IMR-90 (cell line): Measurements from ENCODE around the gene VPS26A. TPM values are rescaled to one million over a fixed set of nuclear protein-coding genes. Genes with fewer than 3 reads are reported as not detected.

Experiments used
- ATAC-seq: fragments of 200-7000 bp; cut with Tn5 transposase; 2 replicates; pipeline ENCODE4 v1.9.1; 2020; ENCODE audit warnings: low read depth, mild to moderate bottlenecking, moderate library complexity
- BruUV-seq: library from RNA; stranded (reverse); fragments of 400-500 nt; replicated peaks from 2 replicates; lab custom pipeline; 2021; lab: Mats Ljungman, UMichigan
- CTCF ChIA-PET: fragments of 300-600 bp; formaldehyde crosslinking; extraction: SDS; loops from one replicate; lab custom pipeline; 2021; ENCODE audit warnings: antibody characterized with exemption; lab: Yijun Ruan, JAX
- POLR2A ChIA-PET: fragments of 300-600 bp; sonication (Branson Sonifier 250); formaldehyde crosslinking; loops from one replicate; lab custom pipeline; 2022; ENCODE audit warnings: antibody characterized with exemption; ENCODE audit not compliant: unreplicated experiment; lab: Charles Lee
- DNase-seq: peaks from one replicate; pipeline ENCODE4 v3.0.0; 2013
- H2AFZ ChIP-seq: replicated peaks from 2 replicates; pipeline ENCODE3; 2013; ENCODE audit warnings: low read length, mild to moderate bottlenecking; ENCODE audit not compliant: poor library complexity
- H2AK5ac ChIP-seq: 2 replicates; pipeline ENCODE4 v1.6.1; 2013; ENCODE audit warnings: low read depth, low read length, inconsistent platforms
- H2AK9ac ChIP-seq: replicated peaks from 2 replicates; pipeline ENCODE3; 2013; ENCODE audit warnings: mild to moderate bottlenecking, low read depth, low read length, moderate library complexity; ENCODE audit not compliant: poor library complexity
- H2BK120ac ChIP-seq: 2 replicates; pipeline ENCODE4 v1.6.1; 2013; ENCODE audit warnings: low read depth, low read length, inconsistent platforms
- H2BK15ac ChIP-seq: 3 replicates; pipeline ENCODE4 v1.6.1; 2013; ENCODE audit warnings: low read depth, low read length, inconsistent platforms
- H2BK20ac ChIP-seq: 2 replicates; pipeline ENCODE4 v1.6.1; 2013; ENCODE audit warnings: low read depth, mild to moderate bottlenecking, inconsistent platforms, low read length, moderate library complexity
- H2BK5ac ChIP-seq: 2 replicates; pipeline ENCODE4 v1.6.1; 2013; ENCODE audit warnings: mild to moderate bottlenecking, low read depth, low read length, inconsistent platforms; ENCODE audit not compliant: poor library complexity, severe bottlenecking
- H3K14ac ChIP-seq: replicated peaks from 2 replicates; pipeline ENCODE4 v1.6.1; 2013; ENCODE audit warnings: low read depth, low read length, inconsistent platforms
- H3K18ac ChIP-seq: 2 replicates; pipeline ENCODE4 v1.6.1; 2013; ENCODE audit warnings: low read depth, low read length, control low read depth
- H3K23ac ChIP-seq: 2 replicates; pipeline ENCODE4 v1.6.1; 2013; ENCODE audit warnings: low read depth, low read length, inconsistent platforms
- H3K27ac ChIP-seq: 2 replicates; pipeline ENCODE4 v1.5.1; 2013; ENCODE audit warnings: mild to moderate bottlenecking, control low read depth, low read length; ENCODE audit not compliant: insufficient read depth
- H3K27me3 ChIP-seq: 2 replicates; pipeline ENCODE4 v1.6.1; 2013; ENCODE audit warnings: low read length; ENCODE audit not compliant: control insufficient read depth, insufficient read depth
- H3K36me3 ChIP-seq: 2 replicates; pipeline ENCODE4 v1.6.1; 2013; ENCODE audit warnings: low read length, mixed read lengths; ENCODE audit not compliant: control insufficient read depth, insufficient read depth
- H3K4ac ChIP-seq: 2 replicates; pipeline ENCODE4 v1.6.1; 2013; ENCODE audit warnings: low read depth, low read length, inconsistent platforms
- H3K4me1 ChIP-seq: 2 replicates; pipeline ENCODE4 v1.6.1; 2013; ENCODE audit warnings: low read length, mixed read lengths; ENCODE audit not compliant: control insufficient read depth, insufficient read depth
- H3K4me2 ChIP-seq: 2 replicates; pipeline ENCODE4 v1.6.1; 2013; ENCODE audit warnings: low read depth, mild to moderate bottlenecking, control low read depth, low read length, moderate library complexity
- H3K4me3 ChIP-seq: 2 replicates; pipeline ENCODE4 v1.5.1; 2013; ENCODE audit warnings: low read depth, mild to moderate bottlenecking, control low read depth, low read length, moderate library complexity; ENCODE audit not compliant: insufficient read depth
- H3K56ac ChIP-seq: 2 replicates; pipeline ENCODE4 v1.6.1; 2013; ENCODE audit warnings: low read length, inconsistent platforms; ENCODE audit not compliant: insufficient read depth; ENCODE audit errors: extremely low read depth
- H3K79me1 ChIP-seq, 2 experiments: 2 replicates each; pipeline ENCODE4 v1.6.1; 2013; ENCODE audit warnings: low read length in 2 of 2, inconsistent platforms in 1 of 2, low read depth in 1 of 2
- H3K9ac ChIP-seq: 2 replicates; pipeline ENCODE4 v1.6.1; 2013; ENCODE audit warnings: low read depth, low read length, control low read depth
- H3K9me1 ChIP-seq: 2 replicates; pipeline ENCODE4 v1.6.1; 2013; ENCODE audit warnings: low read length, inconsistent platforms; ENCODE audit not compliant: insufficient read depth
- H3K9me3 ChIP-seq: 2 replicates; pipeline ENCODE4 v1.6.1; 2013; ENCODE audit warnings: low read length; ENCODE audit not compliant: control insufficient read depth, insufficient read depth
- H4K20me1 ChIP-seq: 2 replicates; pipeline ENCODE4 v1.6.1; 2013; ENCODE audit warnings: low read length, inconsistent platforms; ENCODE audit not compliant: insufficient read depth
- H4K5ac ChIP-seq: 2 replicates; pipeline ENCODE4 v1.6.1; 2013; ENCODE audit warnings: mild to moderate bottlenecking, low read depth, low read length, control low read depth
- H4K8ac ChIP-seq, 2 experiments: 2 replicates each; pipeline ENCODE4 v1.6.1; 2013; ENCODE audit warnings: low read depth in 2 of 2, low read length in 2 of 2, control low read depth in 1 of 2, inconsistent platforms in 1 of 2
- H4K91ac ChIP-seq: 2 replicates; pipeline ENCODE4 v1.6.1; 2013; ENCODE audit warnings: low read depth, low read length, inconsistent platforms; ENCODE audit not compliant: insufficient read depth
- ELK1 ChIP-seq: fragments of 150-350 bp; IDR thresholded peaks from 2 replicates; pipeline ENCODE4 v1.6.1; 2016; ENCODE audit warnings: low read depth, mild to moderate bottlenecking, low read length, moderate library complexity, borderline replicate concordance
- WGBS, 2 experiments: methylation state at CpG; one replicate each; pipeline versions ENCODE4 v1.1.5 to v1.1.7; 2013; ENCODE audit warnings: missing lambda C conversion rate in 2 of 2; ENCODE audit not compliant: insufficient read length in 1 of 2; ENCODE audit errors: extremely low coverage in 2 of 2; 5-methylcytosine and 5-hydroxymethylcytosine counted together
- dilution Hi-C: fragments of 300-500 bp; cut with HindIII; formaldehyde crosslinking; loops from one replicate; pipeline ENCODE4 v1.14.3; 2018; ENCODE audit warnings: low sequenced_read_pairs; ENCODE audit not compliant: unreplicated experiment
- in situ Hi-C: fragments of 300-500 bp; cut with MboI; formaldehyde crosslinking; loops from 3 replicates; pipeline ENCODE4 v1.14.3; 2019; ENCODE audit warnings: low sequenced_read_pairs, inconsistent platforms, mixed read lengths
- intact Hi-C: fragments of 100-400 bp; cut with micrococcal nuclease; formaldehyde crosslinking; loops from 2 replicates; pipeline ENCODE4 v1.10.0; 2022
- polyA plus RNA-seq, 3 experiments: library from polyadenylated mRNA; depleted of rRNA; stranded (reverse); fragments of >200 nt; gene quantifications; 2 replicates each; pipeline ENCODE4 v1.2.3, GENCODE V29; 2012; ENCODE audit warnings: low replicate concordance in 1 of 3
- total RNA-seq: library from RNA; depleted of rRNA; stranded (reverse); fragments of >200 nt; gene quantifications from 2 replicates; pipeline ENCODE4 v1.2.3, GENCODE V29; 2012

Gene VPS26A
- total and polyA plus RNA-seq, 2 of the 4 experiments (the other 2 are of a cell fraction): 7.2 to 18.7 TPM

- intact Hi-C loops (no loop called here), dilution Hi-C loops (no loop called here), in situ Hi-C loops (no loop called here)
- no peak within 1 kb of the TSS for H2BK20ac ChIP-seq
- no peak within 1 kb of the TSS for H2AK9ac ChIP-seq
- no peak within 1 kb of the TSS for H4K8ac ChIP-seq
- H3K56ac ChIP-seq: no peak within 1 kb of the TSS
- WGBS, 2 experiments: 95% methylated on average over 3 of the region's 8 CpGs; no CpG with 5 or more reads in 1 of the 2 experiments
- no peak within 1 kb of the TSS for H3K4ac ChIP-seq
- H4K5ac ChIP-seq: no peak within 1 kb of the TSS
- no peak within 1 kb of the TSS for H3K9ac ChIP-seq
- no peak within 1 kb of the TSS for H3K4me3 ChIP-seq
- H4K20me1 ChIP-seq: no peaks in the 10 kb centered on the region
- CTCF ChIA-PET: no interaction called here
- ATAC-seq (no peak), DNase-seq (no peak)
- no peak within 1 kb of the TSS for H3K14ac ChIP-seq
- POLR2A ChIA-PET: no interaction called here
- no peak within 1 kb of the TSS for H3K18ac ChIP-seq
- H3K4me1 ChIP-seq: peaks cover 3% of the 10 kb centered on the region; the same call in 1 of the 2 replicates
- no peak within 1 kb of the TSS for H2BK15ac ChIP-seq
- H2BK5ac ChIP-seq: no peak within 1 kb of the TSS
- H3K36me3 ChIP-seq: no peaks in the 10 kb centered on the region
- H3K27me3 ChIP-seq: no peaks in the 10 kb centered on the region
- no peak within 1 kb of the TSS for H3K23ac ChIP-seq
- H3K9me1 ChIP-seq: 0 out of 2 replicates have a peak, but pooled peaks cover 8% of the 10 kb centered on the region
- BruUV-seq: no TSS peak
- H2BK120ac ChIP-seq: no peak within 1 kb of the TSS
- no peak within 1 kb of the TSS for H4K91ac ChIP-seq
- H3K9me3 ChIP-seq: no peaks in the 10 kb centered on the region
- TF ChIP-seq ELK1: no peak
- H2AK5ac ChIP-seq: no peak within 1 kb of the TSS
- H3K27ac ChIP-seq: no peak within 1 kb of the TSS
- no peak within 1 kb of the TSS for H2AFZ ChIP-seq
- no peak within 1 kb of the TSS for H3K4me2 ChIP-seq
- H3K79me1 ChIP-seq: no peaks in the 10 kb centered on the region
These were observed 96.1 kb downstream of the VPS26A start, which contains the start of gene HKDC1 for GRCh38 chr10:69220041-69220451. Gene HKDC1 (plus strand): TSS chr10:69220332. CDS start chr10:69220436, 104 bp downstream.
